ENCODE results near the gene AUH.

The AUH gene

GRCh38 chr9:91192381-91193086 lies 169.2 kb downstream of the AUH start:
- Mint-ChIP-seq H3K27ac (peak overlapping the region; percentile 94 to 99), H3K4me1 (peaks cover 62% of the 10 kb centered on the region), H3K9me3 (peaks cover 12 to 14% of the 10 kb centered on the region in 2 donors), H3K27me3 (no peaks in the 10 kb centered on the region), H3K4me3 (peak overlapping the region; percentile 86 to 88)
- ATAC-seq (no peak), DNase-seq (no peak)

- ATAC-seq (no peak), DNase-seq (no peak)
- peaks cover 12 to 14% of the 10 kb centered on the region in 2 donors for H3K9me3 Mint-ChIP-seq
These were observed 170.0 kb downstream of the AUH start for GRCh38 chr9:91191411-91192380.

GRCh38 chr9:91190062-91190461 lies 171.7 kb downstream of the AUH start:
- H3K27ac Mint-ChIP-seq: no peak overlapping the region
- DNase-seq (no peak), ATAC-seq (no peak)
- H3K4me3 Mint-ChIP-seq: no peak overlapping the region
- H3K4me1 Mint-ChIP-seq: peaks cover 60% of the 10 kb centered on the region
- H3K9me3 Mint-ChIP-seq: peaks cover 12 to 14% of the 10 kb centered on the region in 2 donors
- H3K27me3 Mint-ChIP-seq: no peaks in the 10 kb centered on the region

More at GRCh38 chr9:91191411-91192380, 170.0 kb downstream of the AUH start:
- Mint-ChIP-seq H3K4me1 (peaks cover 70% of the 10 kb centered on the region), H3K27me3 (no peaks in the 10 kb centered on the region), H3K4me3 (peak overlapping the region in 1 of 2 donors; percentile 45), H3K27ac (peak overlapping the region; percentile 10 to 83)

GRCh38 chr9:91188719-91189590 lies 172.8 kb downstream of the AUH start:
- H3K27ac Mint-ChIP-seq: peak overlapping the region; percentile 21 to 39
- no peaks in the 10 kb centered on the region for H3K27me3 Mint-ChIP-seq
- H3K9me3 Mint-ChIP-seq: peaks cover 12 to 14% of the 10 kb centered on the region in 2 donors
- peaks cover 49% of the 10 kb centered on the region for H3K4me1 Mint-ChIP-seq
- H3K4me3 Mint-ChIP-seq: no peak overlapping the region
- no peak for ATAC-seq
- no peak for DNase-seq

GRCh38 chr9:91187965-91188344 lies 173.8 kb downstream of the AUH start:
- no peak overlapping the region for H3K27ac Mint-ChIP-seq
- H3K27me3 Mint-ChIP-seq: no peaks in the 10 kb centered on the region
- no peak overlapping the region for H3K4me3 Mint-ChIP-seq
- H3K9me3 Mint-ChIP-seq: peaks cover 12 to 14% of the 10 kb centered on the region in 2 donors
- no peak for ATAC-seq
- peaks cover 39% of the 10 kb centered on the region for H3K4me1 Mint-ChIP-seq
- DNase-seq: no peak

- peaks cover 12 to 14% of the 10 kb centered on the region in 2 donors for H3K9me3 Mint-ChIP-seq
- H3K27ac Mint-ChIP-seq: peak overlapping the region in 1 of 2 donors; percentile 54
- peaks cover 34% of the 10 kb centered on the region for H3K4me1 Mint-ChIP-seq
- no peak overlapping the region for H3K4me3 Mint-ChIP-seq
- H3K27me3 Mint-ChIP-seq: no peaks in the 10 kb centered on the region
- no peak for DNase-seq
- ATAC-seq: no peak
These were observed 174.3 kb downstream of the AUH start for GRCh38 chr9:91187311-91187964.

GRCh38 chr9:91186632-91187108 lies 175.0 kb downstream of the AUH start:
- peaks cover 26% of the 10 kb centered on the region for H3K4me1 Mint-ChIP-seq
- H3K4me3 Mint-ChIP-seq: no peak overlapping the region
- H3K27me3 Mint-ChIP-seq: no peaks in the 10 kb centered on the region
- ATAC-seq: peak; percentile 67
- H3K9me3 Mint-ChIP-seq: peaks cover 12 to 14% of the 10 kb centered on the region in 2 donors
- H3K27ac Mint-ChIP-seq: no peak overlapping the region
- no peak for DNase-seq

GRCh38 chr9:91185193-91185886 lies 176.4 kb downstream of the AUH start:
- Mint-ChIP-seq H3K4me1 (peaks cover 16% of the 10 kb centered on the region), H3K27me3 (no peaks in the 10 kb centered on the region), H3K27ac (no peak overlapping the region), H3K9me3 (peaks cover 12 to 14% of the 10 kb centered on the region in 2 donors), H3K4me3 (no peak overlapping the region)
- ATAC-seq (no peak), DNase-seq (no peak)

- Mint-ChIP-seq H3K4me1 (peaks cover 29% of the 10 kb centered on the region), H3K27me3 (no peaks in the 10 kb centered on the region), H3K4me3 (no peak overlapping the region), H3K9me3 (no peaks in the 10 kb centered on the region), H3K27ac (peak overlapping the region in 1 of 2 donors; percentile 12)
- no peak for ATAC-seq
- DNase-seq: no peak
These were observed 179.1 kb downstream of the AUH start for GRCh38 chr9:91182429-91183225.

GRCh38 chr9:91181541-91181940 lies 180.2 kb downstream of the AUH start:
- H3K4me1 Mint-ChIP-seq: peaks cover 27% of the 10 kb centered on the region
- no peak for ATAC-seq

GRCh38 chr9:91180930-91181268 lies 180.8 kb downstream of the AUH start:
- Mint-ChIP-seq H3K27ac (no peak overlapping the region), H3K4me1 (peaks cover 27% of the 10 kb centered on the region)

More at GRCh38 chr9:91181541-91181940, 180.2 kb downstream of the AUH start:
- DNase-seq: no peak
- Mint-ChIP-seq H3K4me3 (no peak overlapping the region), H3K27me3 (no peaks in the 10 kb centered on the region), H3K27ac (no peak overlapping the region), H3K9me3 (no peaks in the 10 kb centered on the region)

GRCh38 chr9:91180240-91180929 lies 181.3 kb downstream of the AUH start:
- Mint-ChIP-seq H3K27ac (no peak overlapping the region), H3K4me3 (no peak overlapping the region), H3K4me1 (peaks cover 32% of the 10 kb centered on the region), H3K9me3 (no peaks in the 10 kb centered on the region), H3K27me3 (no peaks in the 10 kb centered on the region)
- no peak for DNase-seq
- ATAC-seq: no peak

More at GRCh38 chr9:91180930-91181268, 180.8 kb downstream of the AUH start:
- Mint-ChIP-seq H3K4me3 (no peak overlapping the region), H3K9me3 (no peaks in the 10 kb centered on the region), H3K27me3 (no peaks in the 10 kb centered on the region)
- ATAC-seq (no peak), DNase-seq (no peak)

Measured in stimulated activated naive CD8-positive, alpha-beta T cell treated with anti-CD3 and anti-CD28 coated beads, Interleukin-15, amount 100 ng/mL, for 72 hours (primary cell).